Calu3 (cell line): Measurements from ENCODE around the gene IQCH. TPM values are rescaled to one million over a fixed set of nuclear protein-coding genes. Genes with fewer than 3 reads are reported as not detected.

Experiments used
- BruUV-seq: library from RNA; stranded (reverse); fragments of 400-500 nt; replicated peaks from 2 replicates; lab custom pipeline; 2021; lab: Mats Ljungman, UMichigan
- CTCF ChIA-PET: fragments of 300-600 bp; sonication (Branson Sonifier 250); formaldehyde crosslinking; loops from one replicate; lab custom pipeline; 2022; ENCODE audit warnings: antibody characterized with exemption; lab: Charles Lee
- DNase-seq: peaks from one replicate; pipeline ENCODE4 v3.0.0; 2022
- H3K27ac Mint-ChIP-seq: one replicate; pipeline ENCODE4 v1.8.0; 2022; ENCODE audit warnings: mixed read lengths; ENCODE audit not compliant: unreplicated experiment
- H3K27me3 Mint-ChIP-seq: one replicate; pipeline ENCODE4 v1.8.0; 2022; ENCODE audit warnings: mixed read lengths; ENCODE audit not compliant: unreplicated experiment
- H3K36me3 Mint-ChIP-seq: one replicate; pipeline ENCODE4 v1.8.0; 2022; ENCODE audit warnings: mild to moderate bottlenecking, moderate library complexity, mixed read lengths; ENCODE audit not compliant: insufficient read depth, unreplicated experiment
- H3K4me1 Mint-ChIP-seq: one replicate; pipeline ENCODE4 v1.8.0; 2022; ENCODE audit warnings: mild to moderate bottlenecking, low read depth, mixed read lengths; ENCODE audit not compliant: unreplicated experiment
- H3K4me3 Mint-ChIP-seq: one replicate; pipeline ENCODE4 v1.8.0; 2022; ENCODE audit warnings: mild to moderate bottlenecking, low read depth, moderate library complexity, mixed read lengths; ENCODE audit not compliant: unreplicated experiment
- H3K9me3 Mint-ChIP-seq: one replicate; pipeline ENCODE4 v1.8.0; 2022; ENCODE audit warnings: low read depth, mixed read lengths; ENCODE audit not compliant: unreplicated experiment
- intact Hi-C: fragments of 100-400 bp; cut with micrococcal nuclease; formaldehyde crosslinking; loops from one replicate; pipeline ENCODE4 v1.10.0; 2022; ENCODE audit not compliant: unreplicated experiment
- total RNA-seq: library from RNA; stranded (reverse); gene quantifications from 2 replicates; pipeline ENCODE4 v1.2.3, GENCODE V29; 2022
- TF ChIP-seq, protein P1 (sequence below): fragments of 200-600 bp; IDR thresholded peaks from one replicate; pipeline ENCODE4 v1.8.0; 2022; ENCODE audit warnings: antibody characterized with exemption; ENCODE audit not compliant: unreplicated experiment

The IQCH gene
- total RNA-seq, 1 experiment from 2014 or later = 5.5 TPM

- H3K4me1 Mint-ChIP-seq = no peaks in the 10 kb centered on the region
- H3K9me3 Mint-ChIP-seq = no peaks in the 10 kb centered on the region
- H3K27ac Mint-ChIP-seq = no peak overlapping the region
- intact Hi-C loops = no loop called here
- no TSS peak for BruUV-seq
- TF ChIP-seq, protein P1, sequence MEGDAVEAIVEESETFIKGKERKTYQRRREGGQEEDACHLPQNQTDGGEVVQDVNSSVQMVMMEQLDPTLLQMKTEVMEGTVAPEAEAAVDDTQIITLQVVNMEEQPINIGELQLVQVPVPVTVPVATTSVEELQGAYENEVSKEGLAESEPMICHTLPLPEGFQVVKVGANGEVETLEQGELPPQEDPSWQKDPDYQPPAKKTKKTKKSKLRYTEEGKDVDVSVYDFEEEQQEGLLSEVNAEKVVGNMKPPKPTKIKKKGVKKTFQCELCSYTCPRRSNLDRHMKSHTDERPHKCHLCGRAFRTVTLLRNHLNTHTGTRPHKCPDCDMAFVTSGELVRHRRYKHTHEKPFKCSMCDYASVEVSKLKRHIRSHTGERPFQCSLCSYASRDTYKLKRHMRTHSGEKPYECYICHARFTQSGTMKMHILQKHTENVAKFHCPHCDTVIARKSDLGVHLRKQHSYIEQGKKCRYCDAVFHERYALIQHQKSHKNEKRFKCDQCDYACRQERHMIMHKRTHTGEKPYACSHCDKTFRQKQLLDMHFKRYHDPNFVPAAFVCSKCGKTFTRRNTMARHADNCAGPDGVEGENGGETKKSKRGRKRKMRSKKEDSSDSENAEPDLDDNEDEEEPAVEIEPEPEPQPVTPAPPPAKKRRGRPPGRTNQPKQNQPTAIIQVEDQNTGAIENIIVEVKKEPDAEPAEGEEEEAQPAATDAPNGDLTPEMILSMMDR = no peak
- CTCF ChIA-PET = no interaction called here
- no peak overlapping the region for H3K4me3 Mint-ChIP-seq
- H3K27me3 Mint-ChIP-seq = no peaks in the 10 kb centered on the region
- DNase-seq = no peak
- H3K36me3 Mint-ChIP-seq = no peaks in the 10 kb centered on the region
Measured at GRCh38 chr15:67400890-67401289, 146.3 kb downstream of the IQCH start.

- no peaks in the 10 kb centered on the region for H3K9me3 Mint-ChIP-seq
- H3K36me3 Mint-ChIP-seq = no peaks in the 10 kb centered on the region
- H3K27ac Mint-ChIP-seq = no peak overlapping the region
- H3K27me3 Mint-ChIP-seq = no peaks in the 10 kb centered on the region
- intact Hi-C loops = no loop called here
- CTCF ChIA-PET = no interaction called here
- H3K4me3 Mint-ChIP-seq = no peak overlapping the region
- no TSS peak for BruUV-seq
- no peak for DNase-seq
- TF ChIP-seq, protein P1 = no peak
- no peaks in the 10 kb centered on the region for H3K4me1 Mint-ChIP-seq
Measured at GRCh38 chr15:67401336-67401735, 146.8 kb downstream of the IQCH start.

DNA sequence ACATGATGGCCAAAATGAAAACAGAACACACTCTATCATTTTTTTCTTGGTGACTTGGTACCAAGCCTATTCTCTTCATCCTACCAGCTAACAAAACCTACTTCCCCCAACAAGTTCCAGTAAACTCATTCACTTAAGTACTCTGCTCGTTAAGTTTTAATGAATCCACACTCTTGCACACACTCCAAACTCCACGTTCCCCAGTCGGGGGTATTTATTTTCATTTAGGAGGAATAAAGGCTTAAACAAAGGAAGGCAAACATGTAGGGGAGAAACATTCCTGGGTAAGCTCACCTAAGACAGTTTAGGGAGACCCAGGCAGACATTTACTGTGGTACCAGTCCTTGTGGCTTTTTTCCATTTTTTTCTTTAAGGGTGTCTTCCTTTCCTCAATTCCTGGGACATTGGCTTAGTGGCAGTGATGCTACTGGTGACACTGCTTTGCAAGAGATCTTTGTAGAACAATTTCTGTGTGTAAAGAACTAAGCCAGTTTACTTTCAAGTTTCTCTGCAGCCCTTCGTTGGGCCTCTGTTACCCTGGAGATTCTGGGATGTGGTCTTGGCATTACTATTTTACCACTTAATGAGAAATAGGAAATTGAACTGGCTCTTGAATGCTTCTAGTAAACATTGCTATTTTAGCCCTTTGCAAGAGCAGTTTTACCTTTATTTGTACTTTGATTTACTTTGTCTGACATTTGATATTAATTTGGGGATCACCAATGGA is 149.0 kb downstream of the IQCH start:
- no peaks in the 10 kb centered on the region for H3K27me3 Mint-ChIP-seq
- BruUV-seq = no TSS peak
- no peaks in the 10 kb centered on the region for H3K9me3 Mint-ChIP-seq
- TF ChIP-seq, protein P1 = no peak
- H3K4me1 Mint-ChIP-seq = no peaks in the 10 kb centered on the region
- H3K27ac Mint-ChIP-seq = no peak overlapping the region
- intact Hi-C loops = no loop called here
- H3K36me3 Mint-ChIP-seq = no peaks in the 10 kb centered on the region
- no peak for DNase-seq
- no peak overlapping the region for H3K4me3 Mint-ChIP-seq
- CTCF ChIA-PET = no interaction called here

- H3K36me3 Mint-ChIP-seq = no peaks in the 10 kb centered on the region
- DNase-seq = no peak
- H3K27me3 Mint-ChIP-seq = no peaks in the 10 kb centered on the region
- CTCF ChIA-PET = no interaction called here
- TF ChIP-seq, protein P1 = no peak
- H3K4me1 Mint-ChIP-seq = no peaks in the 10 kb centered on the region
- H3K4me3 Mint-ChIP-seq = no peak overlapping the region
- intact Hi-C loops = no loop called here
- H3K27ac Mint-ChIP-seq = no peak overlapping the region
- H3K9me3 Mint-ChIP-seq = no peaks in the 10 kb centered on the region
- BruUV-seq = no TSS peak
Measured at GRCh38 chr15:67405208-67406191, 150.9 kb downstream of the IQCH start.
